ENCODE results near the gene PRDM16.

PRDM16 gene

GRCh38 chr1:3103967-3104677, 35.1 kb downstream of the PRDM16 start:
- DNase-seq (ENCODE audit: low read depth, low spot score): no peak

GRCh38 chr1:3105167-3105863, 36.3 kb downstream of the PRDM16 start:
- DNase-seq (ENCODE audit: low read depth, low spot score): no peak

- no peak for DNase-seq (ENCODE audit: low read depth, low spot score)
These were observed 37.2 kb downstream of the PRDM16 start for GRCh38 chr1:3106216-3106615.

- DNase-seq (ENCODE audit: low read depth, low spot score): no peak
These were observed 38.2 kb downstream of the PRDM16 start for GRCh38 chr1:3107201-3107600.

GRCh38 chr1:3109355-3109754, 40.4 kb downstream of the PRDM16 start:
- no peak for DNase-seq (ENCODE audit: low read depth, low spot score)

- DNase-seq (ENCODE audit: low read depth, low spot score): no peak
These were observed 42.5 kb downstream of the PRDM16 start for GRCh38 chr1:3111348-3112021.

- DNase-seq (ENCODE audit: low read depth, low spot score): no peak
These were observed 43.5 kb downstream of the PRDM16 start for GRCh38 chr1:3112526-3112925.

- no peak for DNase-seq (ENCODE audit: low read depth, low spot score)
These were observed 44.2 kb downstream of the PRDM16 start for GRCh38 chr1:3113047-3113740.

GRCh38 chr1:3113741-3114056, 44.7 kb downstream of the PRDM16 start:
- no peak for DNase-seq (ENCODE audit: low read depth, low spot score)

GRCh38 chr1:3114131-3114744, 45.2 kb downstream of the PRDM16 start:
- no peak for DNase-seq (ENCODE audit: low read depth, low spot score)

GRCh38 chr1:3114846-3115245, 45.8 kb downstream of the PRDM16 start:
- no peak for DNase-seq (ENCODE audit: low read depth, low spot score)

- no peak for DNase-seq (ENCODE audit: low read depth, low spot score)
These were observed 46.5 kb downstream of the PRDM16 start for GRCh38 chr1:3115275-3116149.

- DNase-seq (ENCODE audit: low read depth, low spot score): no peak
These were observed 47.1 kb downstream of the PRDM16 start for GRCh38 chr1:3116150-3116510.

- DNase-seq (ENCODE audit: low read depth, low spot score): no peak
These were observed 47.6 kb downstream of the PRDM16 start for GRCh38 chr1:3116560-3116959.

- no peak for DNase-seq (ENCODE audit: low read depth, low spot score)
These were observed 48.9 kb downstream of the PRDM16 start for GRCh38 chr1:3117879-3118278.

GRCh38 chr1:3119061-3119460, 50.1 kb downstream of the PRDM16 start:
- DNase-seq (ENCODE audit: low read depth, low spot score): no peak

GRCh38 chr1:3119725-3120124, 50.7 kb downstream of the PRDM16 start:
- DNase-seq (ENCODE audit: low read depth, low spot score): no peak

- DNase-seq (ENCODE audit: low read depth, low spot score): no peak
These were observed 51.1 kb downstream of the PRDM16 start for GRCh38 chr1:3120140-3120539.

- no peak for DNase-seq (ENCODE audit: low read depth, low spot score)
These were observed 52.0 kb downstream of the PRDM16 start for GRCh38 chr1:3120994-3121393.

GRCh38 chr1:3121401-3122210, 52.6 kb downstream of the PRDM16 start:
- DNase-seq (ENCODE audit: low read depth, low spot score): no peak

Data from smooth muscle cell of the brain vasculature (primary cell).